Calu3 (cell line): Measurements from ENCODE around the gene NLGN4X. TPM values are rescaled to one million over a fixed set of nuclear protein-coding genes. Genes with fewer than 3 reads are reported as not detected.

Experiments used
- BruUV-seq: library from RNA; stranded (reverse); fragments of 400-500 nt; replicated peaks from 2 replicates; lab custom pipeline; 2021; lab: Mats Ljungman, UMichigan
- CTCF ChIA-PET: fragments of 300-600 bp; sonication (Branson Sonifier 250); formaldehyde crosslinking; loops from one replicate; lab custom pipeline; 2022; ENCODE audit warnings: antibody characterized with exemption; lab: Charles Lee
- DNase-seq: peaks from one replicate; pipeline ENCODE4 v3.0.0; 2022
- H3K27ac Mint-ChIP-seq: one replicate; pipeline ENCODE4 v1.8.0; 2022; ENCODE audit warnings: mixed read lengths; ENCODE audit not compliant: unreplicated experiment
- H3K27me3 Mint-ChIP-seq: one replicate; pipeline ENCODE4 v1.8.0; 2022; ENCODE audit warnings: mixed read lengths; ENCODE audit not compliant: unreplicated experiment
- H3K36me3 Mint-ChIP-seq: one replicate; pipeline ENCODE4 v1.8.0; 2022; ENCODE audit warnings: mild to moderate bottlenecking, moderate library complexity, mixed read lengths; ENCODE audit not compliant: insufficient read depth, unreplicated experiment
- H3K4me1 Mint-ChIP-seq: one replicate; pipeline ENCODE4 v1.8.0; 2022; ENCODE audit warnings: mild to moderate bottlenecking, low read depth, mixed read lengths; ENCODE audit not compliant: unreplicated experiment
- H3K4me3 Mint-ChIP-seq: one replicate; pipeline ENCODE4 v1.8.0; 2022; ENCODE audit warnings: mild to moderate bottlenecking, low read depth, moderate library complexity, mixed read lengths; ENCODE audit not compliant: unreplicated experiment
- H3K9me3 Mint-ChIP-seq: one replicate; pipeline ENCODE4 v1.8.0; 2022; ENCODE audit warnings: low read depth, mixed read lengths; ENCODE audit not compliant: unreplicated experiment
- CTCF ChIP-seq: fragments of 200-600 bp; IDR thresholded peaks from one replicate; pipeline ENCODE4 v1.8.0; 2022; ENCODE audit warnings: antibody characterized with exemption; ENCODE audit not compliant: unreplicated experiment
- intact Hi-C: fragments of 100-400 bp; cut with micrococcal nuclease; formaldehyde crosslinking; loops from one replicate; pipeline ENCODE4 v1.10.0; 2022; ENCODE audit not compliant: unreplicated experiment
- total RNA-seq: library from RNA; stranded (reverse); gene quantifications from 2 replicates; pipeline ENCODE4 v1.2.3, GENCODE V29; 2022

The NLGN4X gene
- total RNA-seq, 1 experiment from 2014 or later: not detected

- DNase-seq: no peak
- H3K4me1 Mint-ChIP-seq: no peaks in the 10 kb centered on the region
- TF ChIP-seq CTCF: no peak
- intact Hi-C loops: no loop called here
- no peaks in the 10 kb centered on the region for H3K36me3 Mint-ChIP-seq
- no peak overlapping the region for H3K27ac Mint-ChIP-seq
- H3K27me3 Mint-ChIP-seq: no peaks in the 10 kb centered on the region
- no TSS peak for BruUV-seq
- CTCF ChIA-PET: no interaction called here
- H3K9me3 Mint-ChIP-seq: no peaks in the 10 kb centered on the region
- H3K4me3 Mint-ChIP-seq: no peak overlapping the region
Observed at GRCh38 chrX:5891378-5891777, 337.3 kb downstream of the NLGN4X start.

GRCh38 chrX:5876984-5877596, 351.6 kb downstream of the NLGN4X start:
- H3K27me3 Mint-ChIP-seq: no peaks in the 10 kb centered on the region
- H3K4me1 Mint-ChIP-seq: no peaks in the 10 kb centered on the region
- H3K36me3 Mint-ChIP-seq: no peaks in the 10 kb centered on the region
- TF ChIP-seq CTCF: no peak
- DNase-seq: no peak
- no peaks in the 10 kb centered on the region for H3K9me3 Mint-ChIP-seq
- CTCF ChIA-PET: no interaction called here
- H3K4me3 Mint-ChIP-seq: no peak overlapping the region
- H3K27ac Mint-ChIP-seq: no peak overlapping the region
- no TSS peak for BruUV-seq
- intact Hi-C loops: no loop called here

- intact Hi-C loops: no loop called here
- no peaks in the 10 kb centered on the region for H3K4me1 Mint-ChIP-seq
- H3K27me3 Mint-ChIP-seq: no peaks in the 10 kb centered on the region
- no TSS peak for BruUV-seq
- no peaks in the 10 kb centered on the region for H3K36me3 Mint-ChIP-seq
- H3K4me3 Mint-ChIP-seq: no peak overlapping the region
- CTCF ChIA-PET: no interaction called here
- no peak for TF ChIP-seq CTCF
- no peak for DNase-seq
- H3K9me3 Mint-ChIP-seq: peaks cover 12% of the 10 kb centered on the region
- no peak overlapping the region for H3K27ac Mint-ChIP-seq
Observed at GRCh38 chrX:5870238-5870637, 358.4 kb downstream of the NLGN4X start.

GRCh38 chrX:5869786-5870185, 358.9 kb downstream of the NLGN4X start:
- Mint-ChIP-seq H3K4me3 (no peak overlapping the region), H3K9me3 (peaks cover 12% of the 10 kb centered on the region), H3K4me1 (no peaks in the 10 kb centered on the region), H3K27ac (no peak overlapping the region), H3K36me3 (no peaks in the 10 kb centered on the region), H3K27me3 (no peaks in the 10 kb centered on the region)
- CTCF ChIA-PET: no interaction called here
- intact Hi-C loops: no loop called here
- TF ChIP-seq CTCF: no peak
- DNase-seq: no peak
- no TSS peak for BruUV-seq
